ENCODE results near the gene RNF121.

- TF ChIP-seq CTCF (IDR thresholded peaks at IDR 0.05; ENCODE audit: low read depth, low read length) (no peak), MYC (IDR thresholded peaks at IDR 0.05; ENCODE audit: low read depth, low read length) (no peak), POLR2A (IDR thresholded peaks at IDR 0.05; ENCODE audit: extremely low read depth, insufficient read length) (no peak)
Measured at GRCh38 chr11:71997594-71997993, 68.7 kb downstream of the RNF121 start.

Measured in NB4 (cell line).